Stimulated activated CD8-positive, alpha-beta memory T cell treated with anti-CD3 and anti-CD28 coated beads, Interleukin-12 subunit alpha, Interleukin-12 subunit beta, amount 100 ng/mL, for 1 hour (primary cell): ENCODE results near the gene RNF40.
"Not testable (repeated sequence)": the region's sequence is repeated elsewhere in the genome, so short reads cannot be mapped to it uniquely, and the experiment has no call there.

Experiments used
- DNase-seq: peaks from one replicate; pipeline ENCODE4 v3.0.0-alpha.2; 2020; ENCODE audit warnings: low read depth

RNF40 gene

GRCh38 chr16:30820952-30821421 lies 58.9 kb downstream of the RNF40 start:
- DNase-seq = no peak

GRCh38 chr16:30821441-30821840 lies 59.3 kb downstream of the RNF40 start:
- DNase-seq = not testable (repeated sequence)

- no peak for DNase-seq
Measured at GRCh38 chr16:30821891-30822290, 59.8 kb downstream of the RNF40 start.
